Dedifferentiated amniotic fluid mesenchymal stem cell (primary cell): ENCODE results near the gene DHRS4.
A peak's percentile ranks its signal among the peaks of the same experiment; 100 is the strongest.
"Not testable (repeated sequence)": the region's sequence is repeated elsewhere in the genome, so short reads cannot be mapped to it uniquely, and the experiment has no call there.

Source experiments
- DNase-seq: peaks from one replicate; pipeline ENCODE4 v3.0.0-alpha.2; 2016; ENCODE audit errors: extremely low spot score

Gene DHRS4

DNA sequence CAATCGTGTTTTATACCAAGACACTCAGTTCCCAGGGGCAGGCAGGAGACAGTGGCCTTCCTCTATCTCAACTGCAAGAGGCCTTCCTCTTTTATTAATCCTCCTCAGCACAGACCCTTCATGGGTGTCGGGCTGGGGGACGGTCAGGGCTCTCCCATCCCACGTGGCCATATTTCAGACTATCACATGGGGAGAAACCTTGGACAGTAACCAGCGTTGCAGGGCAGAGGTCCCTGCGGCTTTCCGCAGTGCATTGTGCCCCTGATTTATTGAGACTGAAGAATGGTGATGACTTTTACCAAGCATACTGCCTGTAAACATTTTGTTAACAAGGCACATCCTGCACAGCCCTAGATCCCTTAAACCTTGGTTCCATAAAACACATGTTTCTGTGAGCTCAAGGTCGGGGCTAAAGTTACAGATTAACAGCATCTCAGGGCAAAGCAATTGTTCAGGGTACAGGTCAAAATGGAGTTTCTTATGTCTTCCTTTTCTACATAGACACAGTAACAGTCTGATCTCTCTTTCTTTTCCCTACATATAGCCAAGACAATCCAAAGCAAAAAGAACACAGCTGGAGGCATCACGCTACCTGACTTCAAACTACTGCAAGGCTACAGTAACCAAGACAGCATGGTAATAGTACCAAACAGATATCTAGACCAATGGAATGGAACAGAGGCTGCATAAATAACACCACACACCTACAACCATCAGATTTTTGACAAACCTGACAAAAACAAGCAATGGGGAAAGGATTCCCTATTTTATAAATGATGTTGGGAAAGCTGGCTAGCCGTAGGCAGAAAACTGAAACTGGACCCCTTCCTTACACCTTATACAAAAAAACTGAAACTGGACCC, 28.6 kb downstream of the DHRS4 start:
- DNase-seq, result not testable (repeated sequence)

DNA sequence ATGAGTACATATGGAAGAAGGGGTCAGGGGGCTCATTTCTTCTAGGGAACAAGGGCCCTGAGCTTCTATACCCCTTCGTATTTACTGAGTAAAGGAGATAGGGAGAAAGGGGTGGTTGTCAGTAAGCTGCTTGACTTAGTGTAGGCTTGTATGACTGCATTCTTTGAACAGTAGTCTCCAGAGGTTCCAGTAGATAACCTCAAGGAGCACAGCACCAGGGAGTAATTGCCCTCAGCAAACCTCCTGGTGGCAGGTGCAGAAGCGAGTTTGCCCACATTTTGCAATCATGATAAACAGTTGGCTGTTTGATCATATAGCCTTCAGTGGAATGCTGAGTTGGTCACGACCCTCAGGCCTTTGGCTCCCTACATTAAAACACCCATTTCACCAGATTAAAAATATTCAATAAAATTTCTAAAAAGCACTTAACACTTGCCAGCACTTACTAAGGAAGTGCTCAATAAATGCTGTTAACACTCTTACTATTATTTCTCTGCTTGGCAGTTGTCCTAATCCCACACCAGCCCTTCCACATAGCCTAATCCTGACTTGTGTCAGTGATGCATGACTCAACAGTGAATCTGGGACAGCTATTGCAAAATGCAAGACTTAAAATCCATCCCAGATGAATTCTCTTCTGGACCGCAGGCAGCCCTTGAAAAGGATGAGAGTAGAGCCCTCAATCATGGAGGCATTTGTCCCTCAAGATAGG, 31.5 kb downstream of the DHRS4 start:
- DNase-seq, result peak; percentile 67

DNA sequence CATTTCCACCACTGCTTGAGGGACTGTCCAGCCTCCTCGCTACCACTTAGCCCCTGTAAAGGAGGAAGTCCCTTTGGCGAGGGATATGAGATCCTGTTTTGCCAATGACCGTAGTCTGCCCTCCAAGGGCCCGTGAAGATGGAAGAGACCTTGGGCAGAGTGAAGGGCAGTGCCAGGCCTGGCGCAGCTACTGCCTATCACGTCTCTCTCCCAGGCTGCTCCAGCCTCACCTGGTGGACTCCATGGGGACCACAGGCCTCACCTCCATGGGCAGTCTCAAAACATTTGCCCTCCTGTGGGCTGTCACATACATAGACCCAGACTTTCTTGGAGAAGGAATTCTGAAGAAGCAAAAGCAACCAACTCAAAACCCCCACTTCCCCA, 34.6 kb downstream of the DHRS4 start:
- not testable (repeated sequence) for DNase-seq

DNA sequence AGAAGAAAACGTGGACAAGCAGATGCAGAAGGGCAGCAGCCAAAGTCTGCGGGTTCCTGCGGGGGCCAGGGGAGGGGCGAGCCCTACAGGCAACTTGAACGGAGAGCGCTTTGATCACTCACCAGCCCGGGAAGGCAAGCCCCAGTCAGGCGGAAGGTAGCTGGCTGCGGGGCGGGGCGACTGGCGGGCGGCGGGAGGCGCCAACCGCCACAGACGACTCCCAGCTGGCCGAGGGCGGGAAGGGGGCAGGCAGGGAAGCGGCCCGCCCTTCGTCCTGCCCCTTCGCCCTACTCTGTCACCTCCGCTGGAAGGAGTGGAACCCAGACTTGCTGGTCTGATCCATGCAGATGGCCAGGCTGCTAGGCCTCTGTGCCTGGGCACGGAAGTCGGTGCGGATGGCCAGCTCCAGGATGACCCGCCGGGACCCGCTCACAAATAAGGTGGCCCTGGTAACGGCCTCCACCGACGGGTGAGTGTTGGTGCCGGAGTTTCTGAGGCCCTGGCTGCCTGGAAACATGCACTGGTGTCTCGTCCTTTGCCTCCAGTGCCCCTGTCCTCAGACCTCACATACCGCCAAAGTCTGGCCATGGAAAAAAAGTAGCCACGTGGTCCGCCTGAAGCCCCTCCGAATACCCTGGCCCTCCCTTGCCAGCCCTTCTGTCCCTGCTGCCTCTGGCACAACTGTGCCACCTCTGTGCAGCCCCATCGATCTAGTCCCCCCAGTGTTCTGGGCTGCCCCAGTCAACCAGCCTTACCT, 35.2 kb downstream of the DHRS4 start, which contains the start of gene DHRS4L2:
DHRS4L2 (plus strand) TSS at position 323 of the 757 bp plus-strand sequence; CDS start at position 342, 19 bp downstream.
- not testable (repeated sequence) for DNase-seq

DNA sequence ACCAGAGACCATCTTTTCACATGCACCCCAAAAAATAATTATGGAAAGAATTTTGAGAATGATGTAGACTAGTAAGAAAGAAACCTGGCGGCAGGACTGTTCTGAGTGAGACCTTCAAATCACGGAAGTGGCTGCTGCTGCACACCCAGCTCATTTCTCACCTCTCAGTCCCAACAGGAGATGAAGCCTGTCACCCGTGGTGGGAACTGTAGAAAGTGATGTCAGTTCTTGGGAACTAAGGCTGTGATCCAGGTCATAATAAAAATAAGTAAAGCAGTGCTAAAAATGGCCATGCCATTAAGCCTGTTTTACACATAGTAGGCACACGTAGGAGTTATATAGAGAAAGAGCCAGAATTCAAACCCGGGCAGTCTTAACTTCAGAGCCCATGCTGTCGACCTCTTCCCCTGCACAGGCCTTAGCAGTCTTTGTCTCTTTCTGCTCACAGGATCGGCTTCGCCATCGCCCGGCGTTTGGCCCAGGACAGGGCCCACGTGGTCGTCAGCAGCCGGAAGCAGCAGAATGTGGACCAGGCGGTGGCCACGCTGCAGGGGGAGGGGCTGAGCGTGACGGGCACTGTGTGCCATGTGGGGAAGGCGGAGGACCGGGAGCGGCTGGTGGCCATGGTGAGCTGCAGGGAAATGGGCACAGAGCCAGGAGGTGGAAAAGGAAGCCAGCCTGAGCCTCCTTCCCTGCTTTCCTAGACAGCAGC, 36.3 kb downstream of the DHRS4 start:
- DNase-seq, result not testable (repeated sequence)

DNA sequence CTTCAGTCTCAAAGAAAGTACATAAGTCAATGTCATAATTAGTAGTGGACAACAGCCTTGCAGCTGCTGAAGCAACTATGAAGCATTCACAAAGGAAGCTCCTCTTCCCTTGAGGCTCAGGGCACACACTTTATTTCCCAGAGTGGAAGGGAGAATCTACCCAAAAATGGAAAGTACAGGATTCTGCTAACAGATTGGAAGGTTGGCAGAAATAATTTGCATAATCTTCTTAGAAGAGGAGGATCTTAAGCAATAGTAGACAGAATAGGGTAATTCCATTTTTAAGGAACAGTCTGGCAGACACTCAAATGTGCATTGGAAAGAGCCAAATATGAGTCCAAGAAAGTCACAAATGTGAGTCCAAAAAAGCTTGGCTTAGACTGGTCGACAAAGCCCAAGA, 37.4 kb downstream of the DHRS4 start:
- not testable (repeated sequence) for DNase-seq

DNA sequence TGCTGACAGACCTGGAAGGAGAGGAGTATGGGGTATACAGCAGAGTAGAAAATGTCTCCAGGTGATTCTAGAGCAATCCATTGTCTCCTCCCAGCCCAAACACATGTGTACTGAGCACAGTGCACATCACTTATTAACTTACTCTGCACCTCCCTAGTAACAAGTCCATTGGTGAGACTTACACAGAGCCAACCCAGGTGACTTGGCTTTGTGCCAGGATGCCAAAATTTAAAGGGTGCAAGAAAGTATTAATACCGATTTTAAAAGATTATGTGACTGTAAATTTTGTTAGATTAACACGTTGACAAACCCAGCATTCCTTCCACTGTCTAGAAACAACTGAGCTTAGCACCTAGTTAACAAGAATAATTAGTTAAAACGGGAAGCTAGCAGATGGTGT, 39.5 kb downstream of the DHRS4 start:
- DNase-seq, result not testable (repeated sequence)

DNA sequence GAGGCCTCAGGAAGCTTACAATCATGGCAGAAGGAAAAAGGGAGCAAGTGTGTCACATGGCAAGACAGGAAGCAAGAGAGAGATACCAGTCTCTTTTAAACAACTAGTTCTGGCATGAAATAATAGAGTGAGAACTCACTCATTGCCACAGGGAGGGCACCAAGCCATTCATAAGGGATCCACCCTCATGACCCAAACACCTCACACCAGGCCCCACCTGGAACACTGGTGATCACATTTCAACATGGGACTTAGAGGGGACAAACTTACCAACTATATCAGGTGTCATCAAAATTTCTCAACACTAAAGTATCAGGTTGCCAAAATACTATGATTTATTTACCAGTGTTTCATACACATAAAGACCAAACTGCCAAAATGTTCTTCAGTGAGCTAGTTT, 42.4 kb downstream of the DHRS4 start:
- not testable (repeated sequence) for DNase-seq

DNA sequence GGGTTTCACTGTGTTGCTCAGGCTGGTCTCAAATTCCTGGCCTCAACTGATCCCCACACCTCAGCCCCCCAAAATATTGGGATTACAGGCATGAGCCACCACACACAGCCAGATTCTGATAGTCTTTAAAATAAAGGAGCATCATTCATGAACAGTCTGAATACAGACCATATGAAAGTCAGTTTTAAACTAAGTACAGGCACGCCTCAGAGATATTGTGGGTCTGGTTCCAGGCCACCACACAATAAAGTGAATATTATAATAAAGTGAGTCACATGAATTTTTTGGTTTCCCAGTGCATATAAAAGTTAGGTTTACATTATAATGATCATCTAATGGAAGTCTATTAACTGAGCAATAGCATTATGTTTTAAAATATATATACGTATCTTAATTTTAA, 43.3 kb downstream of the DHRS4 start:
- DNase-seq, result not testable (repeated sequence)

DNA sequence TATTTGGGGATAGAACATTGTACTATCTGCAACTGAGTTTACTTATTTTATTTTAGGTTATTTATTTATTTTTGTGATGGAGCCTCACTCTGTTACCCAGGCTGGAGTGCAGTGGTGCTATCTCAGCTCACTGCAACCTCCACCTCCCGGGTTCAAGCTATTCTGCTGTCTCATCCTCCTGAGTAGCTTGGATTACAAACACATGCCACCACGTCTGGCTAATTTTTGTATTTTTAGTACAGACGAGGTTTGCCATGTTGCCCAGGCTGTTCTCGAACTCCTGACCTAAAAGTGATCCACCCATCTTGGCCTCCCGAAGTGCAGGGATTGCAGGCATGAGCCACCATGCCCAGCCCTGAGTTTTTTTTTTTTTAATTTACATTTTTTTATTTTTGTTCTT, 46.1 kb downstream of the DHRS4 start:
- DNase-seq, result not testable (repeated sequence)

DNA sequence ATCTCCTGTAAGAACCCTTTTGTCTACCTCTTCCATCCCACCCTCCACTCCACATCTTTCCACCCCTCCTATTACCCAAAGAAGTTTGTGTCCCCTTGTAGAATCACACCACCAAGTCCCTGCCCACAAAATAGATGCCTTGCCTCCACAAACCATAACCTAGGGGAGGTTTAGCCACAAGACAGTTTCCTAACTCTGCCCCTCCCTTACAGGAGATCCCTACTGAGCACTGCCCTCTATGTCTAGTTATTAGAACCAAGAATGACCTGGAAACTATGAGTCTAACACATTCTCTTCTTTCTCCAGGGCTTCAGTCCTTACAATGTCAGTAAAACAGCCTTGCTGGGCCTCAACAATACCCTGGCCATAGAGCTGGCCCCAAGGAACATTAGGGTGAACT, 47.5 kb downstream of the DHRS4 start:
- not testable (repeated sequence) for DNase-seq

DNA sequence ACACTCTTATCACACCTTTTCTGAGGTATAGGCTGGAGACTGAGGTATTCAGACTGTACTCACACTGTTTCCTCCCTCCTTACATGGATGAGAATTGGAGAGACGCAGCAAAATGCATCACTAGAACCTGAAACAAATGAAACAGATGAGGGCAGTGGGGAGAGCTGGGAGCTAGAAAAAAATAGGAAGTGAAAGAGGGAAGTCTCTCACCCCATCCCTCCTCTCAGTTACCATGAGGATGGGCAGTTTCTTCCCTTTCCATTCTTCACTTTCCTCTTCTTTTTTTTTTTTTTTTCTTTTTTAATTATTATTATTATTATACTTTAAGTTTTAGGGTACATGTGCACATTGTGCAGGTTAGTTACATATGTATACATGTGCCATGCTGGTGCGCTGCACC, 48.1 kb downstream of the DHRS4 start:
- DNase-seq, result not testable (repeated sequence)

DNA sequence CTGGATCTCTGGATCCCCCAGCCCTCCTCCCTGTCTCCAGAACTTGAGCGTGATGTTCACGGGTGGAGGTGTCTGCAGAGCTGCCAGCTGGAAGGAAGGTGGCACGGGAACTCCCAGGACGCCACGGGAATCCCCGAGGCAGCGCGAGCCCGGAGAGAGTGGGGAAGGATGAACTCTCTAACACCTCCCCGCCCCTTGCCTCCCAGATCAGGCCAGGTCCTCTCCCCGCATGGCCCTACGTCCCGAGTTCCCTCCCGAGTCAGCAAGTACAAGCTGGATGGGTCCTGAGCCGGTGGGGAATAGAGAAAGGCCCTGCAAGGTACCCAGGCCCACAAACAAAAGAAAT, 52.9 kb downstream of the DHRS4 start:
- DNase-seq, result not testable (repeated sequence)

DNA sequence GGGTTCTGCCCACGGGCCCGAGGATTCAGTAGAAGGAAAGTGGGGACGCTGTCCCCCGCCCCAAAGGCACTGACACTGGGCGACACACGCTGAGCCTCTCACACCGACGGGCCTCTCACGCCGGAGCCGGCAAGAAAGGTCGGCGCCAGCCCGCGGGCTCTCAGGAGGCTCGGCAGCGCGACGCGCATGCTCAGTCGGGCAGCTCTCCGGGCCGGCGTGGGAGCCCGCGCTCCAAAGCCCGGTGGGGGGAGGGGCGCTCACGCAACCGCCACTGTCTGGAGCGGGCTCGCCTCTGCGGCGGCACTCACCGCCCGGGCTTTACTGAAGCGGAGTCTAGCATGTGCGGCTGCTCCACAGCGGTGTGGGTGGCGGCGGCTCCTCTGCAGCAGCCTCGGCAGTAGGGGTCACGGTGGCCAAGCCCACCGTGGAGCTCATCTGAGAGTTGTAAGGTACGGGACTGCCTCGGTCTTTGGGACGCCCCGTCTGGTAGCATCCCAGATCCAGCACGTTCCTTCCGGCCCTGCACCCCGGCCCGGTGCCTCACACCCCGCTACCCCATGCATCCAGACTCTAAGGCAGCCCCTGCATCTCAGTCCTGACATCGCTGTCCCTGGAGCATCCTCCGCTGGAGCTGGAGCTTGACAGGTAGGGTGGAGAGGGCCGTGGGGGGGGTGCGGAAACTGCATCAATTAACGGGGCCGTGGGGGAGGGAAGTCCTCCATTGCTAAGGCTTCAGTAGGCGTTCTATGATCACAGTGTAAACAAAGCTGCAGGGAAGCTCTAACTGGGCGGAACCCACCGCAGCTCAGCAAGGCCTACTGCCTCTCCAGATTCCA, 53.5 kb downstream of the DHRS4 start:
- not testable (repeated sequence) for DNase-seq

DNA sequence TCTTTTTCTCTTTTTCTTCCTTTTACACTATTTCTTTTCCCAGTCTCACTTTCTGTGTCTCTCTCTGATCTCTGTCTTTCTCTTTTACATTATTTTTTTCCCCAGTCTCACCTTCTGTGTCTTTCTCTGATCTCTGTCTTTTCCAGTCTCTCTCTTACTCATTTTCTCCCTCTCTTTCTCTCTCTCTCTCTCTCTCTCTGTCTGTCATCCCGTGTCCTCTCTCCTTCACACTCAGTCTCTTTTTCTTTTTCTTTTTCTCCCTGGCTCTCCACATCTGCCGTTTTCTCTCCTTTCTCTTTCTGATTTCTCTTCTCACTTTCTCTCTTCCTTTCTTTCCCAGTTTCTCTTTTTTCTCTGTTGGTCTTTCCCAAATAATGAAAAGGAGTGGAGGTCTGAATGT, 57.5 kb downstream of the DHRS4 start:
- no peak for DNase-seq

DNA sequence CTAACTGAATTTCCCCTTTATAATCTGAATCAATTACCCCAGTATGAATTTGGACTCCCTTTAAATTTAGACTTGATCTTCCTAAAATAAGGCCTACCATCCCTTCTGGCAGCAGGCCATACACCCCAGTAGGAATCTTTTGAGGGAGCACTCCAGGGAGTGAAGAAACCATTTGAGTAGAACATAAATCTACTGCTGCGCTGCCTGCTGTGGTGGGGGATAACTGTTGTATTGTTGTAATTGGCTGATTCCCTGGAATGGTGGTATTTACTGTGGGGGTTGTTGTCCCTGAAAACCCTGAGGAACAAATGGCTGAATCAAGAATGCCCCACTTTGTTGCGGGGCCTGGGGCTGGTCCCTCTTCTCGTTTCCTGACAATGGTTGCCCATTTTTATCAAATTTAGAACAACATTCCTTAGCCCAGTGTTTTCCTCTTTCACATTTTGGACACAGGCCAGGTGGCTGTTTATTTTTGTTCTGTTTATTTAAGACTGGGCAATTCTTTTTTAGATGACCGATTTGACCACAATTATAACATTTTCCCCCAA, 59.2 kb downstream of the DHRS4 start:
- DNase-seq, result not testable (repeated sequence)

DNA sequence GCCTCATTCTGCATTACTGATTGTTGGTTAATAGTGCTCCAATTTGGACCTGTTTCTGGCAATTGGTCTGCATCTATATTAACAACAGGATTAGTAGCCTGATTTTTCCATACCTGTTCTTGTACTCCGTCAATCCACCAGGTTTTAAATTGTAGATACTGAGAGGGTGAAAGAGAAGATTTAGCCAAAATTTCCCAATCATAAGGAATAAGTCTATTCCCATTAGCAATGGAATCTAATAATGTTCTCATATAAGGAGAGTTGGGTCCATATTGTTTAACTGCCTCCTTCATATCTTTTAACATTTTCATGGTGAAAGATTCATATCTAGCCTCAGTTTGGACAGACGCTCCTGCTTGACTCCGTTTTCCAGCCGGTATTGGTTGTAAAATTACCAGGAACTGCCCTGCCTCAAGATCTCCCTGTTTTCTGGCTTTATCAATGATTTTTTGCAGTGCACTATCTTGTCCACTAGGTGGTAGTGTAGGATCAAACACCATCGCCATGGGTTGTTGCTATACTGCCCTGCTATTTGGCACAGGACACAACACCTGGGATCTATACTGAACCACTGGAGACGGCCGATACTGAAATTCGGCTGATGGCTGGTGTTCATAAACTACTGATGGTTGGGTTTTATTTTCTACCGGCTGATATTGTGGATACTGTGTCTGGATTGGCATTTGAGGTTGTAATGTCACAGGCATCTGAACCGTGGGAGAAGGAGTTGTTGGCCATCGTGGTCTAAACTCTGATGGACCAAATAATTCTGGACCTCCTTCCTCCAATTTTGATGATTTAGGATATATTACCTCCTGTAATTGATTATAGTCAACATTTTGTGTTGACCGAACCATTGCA, 60.3 kb downstream of the DHRS4 start:
- peak; percentile 48 for DNase-seq

DNA sequence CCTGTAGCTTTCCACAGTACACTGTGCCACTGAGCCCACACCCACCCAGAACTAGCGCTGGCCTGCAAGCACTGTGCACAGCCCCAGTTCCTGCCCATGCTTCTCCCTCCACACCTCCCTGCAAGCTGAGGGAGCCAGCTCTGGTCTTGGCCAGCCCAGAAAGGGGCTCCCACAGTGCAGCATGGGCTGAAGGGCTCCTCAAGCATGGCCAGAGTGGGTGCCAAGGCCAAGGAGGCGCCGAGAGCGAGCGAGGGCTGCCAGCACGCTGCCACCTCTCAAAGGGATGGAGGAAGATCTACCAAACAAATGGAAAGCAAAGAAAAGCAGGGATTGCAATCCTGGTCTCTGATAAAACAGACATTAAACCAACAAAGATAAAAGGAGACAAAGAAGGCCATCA, 62.2 kb downstream of the DHRS4 start:
- not testable (repeated sequence) for DNase-seq
